Smooth muscle cell of the brain vasculature (primary cell): ENCODE data around the gene DUSP22.

Experiments
- DNase-seq: peaks from one replicate; pipeline ENCODE4 v3.0.0-alpha.2; 2012; ENCODE audit warnings: low read depth, low spot score

Gene DUSP22

DNA sequence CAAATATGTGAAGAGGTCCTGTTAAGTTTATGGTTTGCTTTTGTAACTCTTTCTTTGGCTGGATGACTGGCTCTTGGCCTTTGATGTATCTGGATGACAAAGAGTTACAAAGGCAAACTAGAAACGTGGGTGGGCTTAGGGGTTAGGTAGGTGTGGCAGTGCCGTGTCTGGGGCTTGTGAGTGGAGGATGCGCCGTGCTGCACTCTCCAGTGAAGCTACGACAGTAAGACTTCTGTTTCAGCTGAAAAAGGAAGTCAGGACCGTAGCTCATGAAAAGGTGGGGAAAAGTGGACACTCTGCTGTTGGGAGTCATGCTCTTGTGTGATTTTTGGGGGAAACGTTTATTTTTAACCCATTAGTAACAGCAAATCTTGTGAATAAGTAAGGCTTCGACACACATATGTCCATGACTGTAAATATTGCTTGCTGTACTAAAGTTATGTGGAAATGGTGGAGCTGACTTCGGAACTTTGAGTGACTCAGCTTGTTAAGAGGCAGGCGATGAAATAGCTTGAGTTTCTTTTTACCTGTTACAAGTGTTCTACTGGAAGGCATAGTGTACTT is 45.6 kb downstream of the DUSP22 start:
- DNase-seq, result no peak

DNA sequence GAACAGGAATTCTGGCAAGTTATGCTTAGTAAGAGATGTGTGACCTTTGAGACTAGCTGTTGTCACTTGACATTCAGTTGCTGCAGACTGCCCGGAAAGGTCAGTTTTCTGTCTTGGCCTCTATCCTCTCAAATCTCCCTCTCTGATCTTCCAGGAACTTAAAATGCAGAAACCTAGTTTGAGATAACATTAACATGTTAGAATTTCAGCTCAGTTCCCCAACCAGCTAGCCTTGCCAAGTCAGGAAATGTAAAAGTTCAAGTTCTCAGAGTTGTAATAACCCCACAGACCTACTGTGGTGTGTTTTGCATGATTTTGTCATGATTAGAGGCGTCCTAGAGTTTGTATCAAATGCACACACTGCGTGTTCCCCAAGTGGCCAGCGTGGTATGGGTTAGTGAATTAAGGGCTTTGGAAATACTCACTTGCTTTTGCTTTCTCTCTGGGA is 46.6 kb downstream of the DUSP22 start:
- DNase-seq, result no peak

DNA sequence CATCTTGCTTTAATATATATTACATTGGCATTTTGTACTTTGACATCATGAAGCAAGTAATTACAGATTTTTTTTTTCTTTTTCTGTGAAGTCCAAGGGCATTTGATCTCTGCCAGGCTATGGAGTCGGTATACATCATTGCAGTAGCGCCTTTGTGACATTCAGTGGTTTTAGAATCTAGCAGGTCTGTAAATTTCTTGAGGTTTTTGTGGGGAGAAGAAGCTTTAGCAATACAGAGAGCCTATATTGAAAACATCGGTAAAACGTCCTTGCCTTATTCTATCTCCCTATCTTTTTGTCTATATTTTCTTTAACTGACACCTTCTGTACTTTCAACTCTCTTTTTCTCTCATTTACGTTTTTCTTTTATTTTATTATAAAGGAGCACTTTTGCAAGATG is 47.2 kb downstream of the DUSP22 start:
- DNase-seq, result no peak

DNA sequence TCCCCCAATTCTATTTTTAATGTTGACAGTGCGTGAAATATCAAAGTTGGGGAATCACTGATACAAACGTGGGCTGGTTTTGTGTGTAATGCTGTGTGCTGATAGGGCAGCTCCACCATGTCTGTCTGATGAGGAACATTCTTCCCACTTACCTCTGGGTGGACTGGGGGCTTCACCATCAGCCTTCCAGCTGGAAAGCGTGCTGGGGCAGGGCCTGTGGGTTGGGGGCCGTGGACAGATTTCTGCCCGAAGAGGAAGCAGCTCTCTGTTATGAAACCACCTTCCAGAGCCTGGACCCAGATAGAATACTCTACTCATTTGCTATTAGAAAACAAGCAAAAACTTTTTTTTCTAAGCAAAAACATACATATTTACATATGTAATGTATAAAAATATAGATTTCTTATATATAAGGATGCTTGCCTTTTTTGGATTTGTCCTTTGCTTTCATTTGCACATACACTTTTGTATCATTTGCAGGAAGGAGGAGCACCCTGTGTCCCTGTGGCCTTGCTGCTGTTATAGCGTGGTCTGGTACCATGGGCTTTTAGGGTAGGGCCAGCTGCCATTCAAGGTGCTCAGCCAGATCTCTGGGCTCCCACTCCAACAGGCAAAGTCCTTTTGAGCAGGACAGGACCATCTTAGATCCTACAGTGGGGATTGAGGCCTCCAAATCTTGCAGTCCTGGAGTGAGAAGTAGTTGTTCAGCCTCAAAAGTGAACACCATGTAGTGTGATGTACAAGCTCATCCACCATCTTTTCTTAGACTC is 48.1 kb downstream of the DUSP22 start:
- DNase-seq, result no peak

DNA sequence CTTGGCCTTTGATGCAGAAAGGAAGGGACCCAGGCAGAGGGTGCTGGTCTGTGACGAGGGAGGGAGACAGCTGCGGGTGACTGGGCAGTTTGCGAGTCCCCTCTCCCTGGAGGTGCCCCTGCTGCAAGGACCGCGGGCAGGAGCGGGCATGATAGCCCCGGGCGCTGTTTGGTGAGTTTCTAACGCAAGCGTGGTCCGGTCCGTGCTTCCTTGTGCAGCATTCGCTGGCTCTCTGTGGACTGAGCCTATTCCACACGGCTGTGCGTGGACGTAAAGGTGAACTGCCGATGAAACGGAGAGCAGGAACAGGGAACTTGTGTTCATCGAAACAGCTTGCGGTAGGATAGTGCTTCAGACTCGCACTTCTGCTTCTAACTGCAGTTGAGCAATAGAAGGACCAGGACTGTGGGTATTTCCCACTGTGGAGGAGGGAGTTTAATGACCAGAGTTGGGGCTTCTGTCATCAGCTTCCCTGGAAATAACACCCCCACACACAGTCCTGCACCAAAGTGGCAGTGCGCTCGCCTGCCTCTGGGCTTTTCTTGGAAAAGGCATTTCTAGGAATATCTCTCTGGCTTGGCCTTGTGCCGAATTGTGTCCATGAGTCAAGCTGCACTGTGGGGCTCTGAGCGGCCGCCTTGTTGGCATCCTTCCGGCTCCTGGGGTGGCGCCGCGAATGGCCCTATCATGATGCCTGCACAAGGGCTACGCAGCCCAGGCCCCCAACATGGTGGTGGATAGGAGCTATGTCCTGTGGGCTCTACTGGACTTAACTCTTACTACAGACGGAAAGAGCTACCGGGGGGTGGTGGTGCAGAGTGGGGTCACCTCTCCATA is 48.9 kb downstream of the DUSP22 start:
- DNase-seq, result no peak

DNA sequence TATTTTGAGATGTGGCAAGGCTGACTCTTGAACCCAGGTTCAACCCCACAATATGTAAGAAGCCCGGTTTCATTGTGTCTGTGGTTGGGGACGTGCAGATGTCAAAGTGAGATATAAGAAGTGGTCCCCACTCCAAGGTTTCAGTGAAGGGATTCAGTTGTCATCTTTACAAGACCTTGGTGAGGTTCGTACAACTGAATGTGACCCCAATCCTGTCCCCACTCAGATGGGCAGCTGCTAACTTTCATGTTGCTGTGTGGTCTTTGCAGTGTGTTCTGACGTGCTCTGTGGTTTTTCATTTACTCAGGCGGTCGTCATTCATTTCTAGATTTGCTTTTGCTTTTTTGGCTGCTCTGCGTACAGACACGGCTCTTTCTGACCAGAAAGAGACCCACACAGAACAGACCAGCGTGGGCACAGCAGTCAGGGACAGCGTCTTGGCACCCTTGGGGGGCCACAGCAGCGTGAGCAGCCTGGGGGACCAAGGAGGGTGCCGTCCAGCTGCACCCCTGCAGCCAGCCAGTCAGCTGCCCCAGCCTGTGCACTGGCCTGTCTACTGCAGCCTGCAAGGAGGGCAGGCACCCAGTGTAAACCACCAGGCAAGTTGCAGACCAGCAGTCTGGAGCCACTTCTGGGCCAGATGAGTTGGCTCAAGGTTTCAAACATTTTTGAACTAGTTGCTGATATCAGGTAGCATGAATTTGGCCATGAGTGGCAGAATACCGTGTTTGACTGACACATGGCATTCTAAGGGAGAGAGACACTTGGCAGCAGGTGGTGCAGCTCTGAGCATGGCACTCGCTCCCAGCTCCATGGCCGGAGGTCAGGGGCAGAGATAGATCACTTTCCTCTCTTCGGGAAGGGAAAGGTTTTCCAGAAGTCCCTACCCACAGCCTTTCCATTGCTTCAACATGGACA is 49.9 kb downstream of the DUSP22 start:
- no peak for DNase-seq

DNA sequence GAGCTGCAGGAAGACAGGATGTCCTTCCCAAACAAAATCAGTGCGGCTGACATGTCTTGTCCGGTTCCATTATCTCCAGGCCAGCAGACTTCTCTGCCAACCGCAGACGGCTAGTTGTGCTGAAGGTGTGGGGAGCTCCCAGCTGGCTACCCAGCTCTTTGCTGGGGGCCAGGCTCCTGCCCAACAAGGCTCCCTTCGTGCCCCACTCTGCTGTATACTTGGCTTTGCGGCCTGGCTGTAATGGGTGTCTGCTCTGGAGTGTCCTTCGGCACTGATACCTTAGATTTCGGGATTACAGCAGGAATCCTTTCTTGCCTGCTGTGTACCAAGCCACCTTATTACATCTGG is 50.5 kb downstream of the DUSP22 start:
- no peak for DNase-seq

DNA sequence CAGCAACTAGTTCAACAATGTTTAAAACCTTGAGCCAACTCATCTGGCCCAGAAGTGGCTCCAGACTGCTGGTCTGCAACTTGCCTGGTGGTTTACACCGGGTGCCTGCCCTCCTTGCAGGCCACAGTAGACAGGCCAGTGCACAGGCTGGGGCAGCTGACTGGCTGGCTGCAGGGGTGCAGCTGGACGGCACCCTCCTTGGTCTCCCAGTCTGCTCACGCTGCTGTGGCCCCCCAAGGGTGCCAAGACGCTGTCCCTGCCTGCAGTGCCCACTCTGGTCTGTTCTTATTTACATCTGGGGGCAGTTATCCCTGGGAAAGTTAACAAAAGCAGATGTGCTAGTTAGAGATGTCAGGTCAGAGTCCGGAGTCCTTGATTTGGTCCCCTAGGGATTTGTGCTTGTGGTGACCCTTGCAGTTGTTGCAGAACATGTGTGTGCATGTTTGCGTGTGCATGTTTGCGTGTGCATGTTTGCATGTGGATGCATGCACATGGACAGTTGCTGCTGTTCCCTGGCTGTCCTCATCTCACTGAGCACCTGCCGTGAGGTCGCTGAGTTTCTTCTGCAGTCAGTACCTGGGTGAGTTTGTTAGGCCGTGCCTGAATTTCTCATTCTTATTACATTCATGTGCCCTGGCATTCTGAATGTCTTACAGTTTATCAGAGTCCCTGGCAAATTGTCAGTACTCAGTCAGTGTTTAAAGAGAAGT is 51.1 kb downstream of the DUSP22 start:
- no peak for DNase-seq

DNA sequence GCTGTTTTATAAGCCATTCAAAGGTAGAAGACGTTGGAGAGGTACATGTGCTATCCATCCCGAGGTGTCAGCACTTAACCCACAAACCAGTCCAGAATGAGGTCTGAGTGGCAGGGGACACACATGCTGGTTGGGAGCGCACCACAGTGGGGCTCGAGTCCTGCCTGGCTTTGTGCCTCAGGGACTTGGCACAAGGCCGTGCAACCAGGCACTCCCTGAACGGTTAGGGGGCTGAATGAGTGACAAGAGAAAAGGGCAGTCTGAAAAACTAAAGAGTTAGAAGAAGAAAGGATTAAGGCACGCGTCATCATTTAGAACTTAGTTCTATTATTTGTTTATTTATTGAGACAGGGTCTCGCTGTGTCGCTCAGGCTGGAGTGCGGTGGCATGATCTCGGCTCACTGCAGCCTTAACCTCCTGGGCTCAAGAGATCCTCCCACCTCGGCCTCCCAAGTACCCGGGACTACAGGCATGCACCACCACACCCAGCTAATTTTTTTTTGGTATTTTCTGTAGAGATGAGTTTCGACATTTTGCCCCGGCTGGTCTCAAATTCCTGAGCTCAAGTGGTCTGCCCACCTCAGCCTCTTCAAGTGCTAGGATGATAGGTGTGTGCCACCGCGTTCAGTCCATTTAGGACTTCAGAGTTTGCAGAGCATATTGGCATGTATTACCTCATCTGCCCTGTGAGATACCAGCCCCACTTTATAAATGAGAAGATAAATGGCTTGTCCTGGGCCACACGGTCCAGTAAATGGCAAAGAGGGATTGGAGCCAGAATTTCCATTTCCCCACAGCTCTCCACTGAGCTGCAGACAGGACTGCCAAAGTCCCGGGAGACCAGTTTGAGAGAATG is 51.9 kb downstream of the DUSP22 start:
- DNase-seq, result no peak

DNA sequence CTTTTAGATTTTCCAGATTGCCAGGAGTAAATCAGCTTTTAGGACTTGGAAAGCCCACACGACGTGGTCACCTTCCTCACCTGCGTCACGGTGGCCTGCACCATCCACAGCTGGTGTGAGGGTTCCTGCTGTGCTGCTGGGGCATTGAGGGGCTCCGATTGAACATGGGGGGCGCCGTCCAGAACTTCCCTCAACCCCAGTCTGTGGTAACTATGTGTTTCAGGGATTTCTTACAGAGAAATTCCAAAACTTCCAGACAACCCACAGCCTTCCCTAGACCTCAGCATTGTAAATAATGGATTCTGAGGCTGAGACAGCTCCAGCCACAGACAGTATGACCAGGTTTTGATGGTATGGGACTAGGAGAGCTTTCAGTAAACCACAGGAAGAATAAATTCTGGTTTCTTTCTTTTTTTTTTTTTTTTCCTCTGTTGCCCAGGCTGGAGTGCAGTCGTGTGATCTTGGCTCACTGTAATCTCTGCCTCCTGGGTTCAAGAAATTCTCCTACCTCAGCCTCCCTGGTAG is 52.6 kb downstream of the DUSP22 start:
- no peak for DNase-seq

DNA sequence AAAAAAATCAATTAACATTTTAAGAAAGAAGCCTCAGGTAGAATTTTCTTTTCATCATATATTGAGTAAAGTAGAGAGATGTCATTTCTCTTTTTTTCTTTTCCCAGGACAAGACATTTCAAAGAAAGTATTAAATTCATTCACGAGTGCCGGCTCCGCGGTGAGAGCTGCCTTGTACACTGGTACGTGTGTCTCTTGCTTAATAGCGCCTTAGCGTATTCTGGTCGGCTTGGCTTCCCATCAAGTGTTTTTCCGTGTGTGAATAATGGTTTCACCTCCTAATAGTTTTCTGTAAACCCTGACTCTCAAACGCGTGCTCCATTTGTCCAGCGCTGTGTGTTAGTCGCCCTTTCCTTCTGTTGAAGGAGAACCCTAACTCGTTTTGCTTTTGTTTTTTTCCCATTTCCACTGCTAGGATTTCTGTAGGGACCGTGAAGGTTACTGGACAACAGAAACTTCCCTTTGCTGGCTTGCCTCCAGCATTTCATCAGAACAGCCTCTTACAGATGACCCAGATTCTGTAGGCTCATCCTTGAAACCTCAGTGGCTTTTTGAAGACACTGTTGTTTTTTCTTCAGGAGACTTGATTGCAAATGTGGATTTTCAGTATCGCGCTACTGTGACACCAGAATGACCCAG is 53.6 kb downstream of the DUSP22 start:
- DNase-seq, result no peak

DNA sequence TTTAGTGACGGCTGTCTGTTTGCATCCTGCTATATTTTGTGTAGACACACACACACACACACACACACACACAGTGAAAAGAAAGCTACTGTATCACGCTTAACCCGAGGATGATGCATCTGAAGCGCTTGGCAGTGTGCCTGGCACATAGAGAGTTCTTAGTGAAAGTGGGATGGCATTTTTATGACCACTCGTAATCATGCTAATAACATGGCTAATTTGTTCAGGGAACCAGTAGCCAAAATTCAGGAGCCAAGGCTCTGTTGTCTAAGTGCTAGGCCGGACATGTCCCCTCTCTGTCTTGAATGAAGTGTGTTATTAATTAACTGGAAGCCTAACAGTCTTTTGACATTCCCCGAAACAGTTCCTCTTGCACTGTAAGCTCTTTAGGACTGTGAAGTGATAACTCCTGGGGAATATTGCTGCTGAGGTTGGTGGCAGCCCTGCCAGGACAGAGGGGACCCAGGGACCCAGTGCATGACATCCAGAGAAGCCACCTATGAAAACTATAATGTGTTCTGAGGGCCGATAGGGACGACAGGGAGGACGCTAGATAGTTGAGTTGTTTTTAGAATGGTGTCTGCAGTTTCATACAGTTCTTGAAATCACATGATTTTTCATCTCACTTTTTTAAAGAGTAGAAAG is 54.2 kb downstream of the DUSP22 start:
- no peak for DNase-seq

DNA sequence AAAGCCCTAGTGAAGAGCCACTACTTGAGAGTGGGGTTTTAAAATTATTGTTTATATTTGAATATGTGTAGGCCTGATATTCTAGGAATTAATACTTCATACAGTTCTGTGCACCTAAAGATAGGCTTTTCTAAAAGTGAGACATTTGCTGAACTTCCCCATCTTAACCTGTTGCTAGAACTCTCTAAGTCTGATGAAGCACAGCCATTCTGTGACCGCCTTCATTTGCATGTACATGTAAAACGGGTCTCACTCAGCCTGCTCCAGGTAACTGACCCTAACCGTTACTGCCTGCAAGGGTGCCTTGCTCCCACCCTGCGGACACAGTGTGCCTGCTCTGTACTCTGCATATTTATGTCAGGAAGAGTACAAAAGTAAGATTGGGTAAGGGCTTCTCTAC is 54.9 kb downstream of the DUSP22 start:
- DNase-seq, result no peak

DNA sequence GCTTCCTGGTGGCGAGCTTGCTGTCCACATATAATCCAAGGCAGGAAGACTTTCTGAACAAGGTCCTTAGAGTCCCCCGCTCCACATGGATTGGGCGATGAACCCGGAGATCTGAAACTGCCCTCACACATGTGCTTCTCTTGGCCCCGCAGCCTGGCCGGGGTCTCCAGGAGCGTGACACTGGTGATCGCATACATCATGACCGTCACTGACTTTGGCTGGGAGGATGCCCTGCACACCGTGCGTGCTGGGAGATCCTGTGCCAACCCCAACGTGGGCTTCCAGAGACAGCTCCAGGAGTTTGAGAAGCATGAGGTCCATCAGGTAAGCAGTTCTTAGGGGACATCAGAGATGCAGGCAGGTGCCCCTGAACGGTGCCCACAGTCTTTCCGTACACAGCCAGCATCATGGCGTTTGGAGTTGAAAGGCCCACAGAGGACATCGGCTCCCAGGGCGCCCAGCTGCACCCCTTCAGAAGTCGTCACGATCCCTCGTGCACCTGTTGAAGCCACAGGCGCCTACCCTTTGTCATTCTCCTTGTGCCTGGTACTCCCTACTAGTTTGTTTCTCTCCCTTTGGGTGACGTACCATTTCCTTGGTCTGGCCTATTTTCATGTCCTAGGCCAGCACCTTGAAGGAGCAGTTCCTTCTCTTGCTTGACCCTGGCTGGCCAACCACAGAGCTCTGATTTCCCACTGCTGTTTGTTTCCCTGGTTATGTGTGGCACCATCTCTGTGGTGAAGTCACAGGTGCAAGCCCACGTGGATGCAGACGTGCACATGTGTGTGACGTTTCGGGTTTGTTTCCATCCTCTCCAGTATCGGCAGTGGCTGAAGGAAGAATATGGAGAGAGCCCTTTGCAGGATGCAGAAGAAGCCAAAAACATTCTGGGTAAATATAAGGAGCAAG is 55.9 kb downstream of the DUSP22 start:
- no peak for DNase-seq

DNA sequence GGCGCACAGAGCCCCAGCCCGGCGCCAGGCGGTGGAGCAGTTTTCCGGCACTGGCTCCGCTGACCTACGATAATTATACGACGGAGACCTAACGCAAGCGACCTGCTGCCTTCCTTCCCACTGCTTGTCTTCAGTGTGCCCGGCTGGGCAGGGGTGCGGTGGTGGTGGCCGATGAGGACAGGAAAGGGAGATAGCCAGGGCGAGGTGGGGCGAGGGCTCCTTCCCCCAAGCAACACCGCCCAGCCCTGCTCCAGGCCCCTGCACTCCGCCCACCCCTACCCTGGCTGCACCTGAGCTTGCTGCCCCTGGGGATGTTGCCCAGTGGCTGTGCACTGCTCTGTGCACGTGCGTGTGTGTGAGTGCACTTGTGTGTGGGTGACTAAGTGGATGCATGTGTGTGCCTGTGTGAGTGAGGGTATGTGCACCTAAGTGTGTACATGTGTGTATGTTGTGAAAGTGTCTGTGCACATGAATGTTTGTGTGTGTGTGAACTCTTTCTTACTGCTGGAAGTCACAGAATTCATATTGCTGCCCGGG is 56.6 kb downstream of the DUSP22 start:
- DNase-seq, result no peak

DNA sequence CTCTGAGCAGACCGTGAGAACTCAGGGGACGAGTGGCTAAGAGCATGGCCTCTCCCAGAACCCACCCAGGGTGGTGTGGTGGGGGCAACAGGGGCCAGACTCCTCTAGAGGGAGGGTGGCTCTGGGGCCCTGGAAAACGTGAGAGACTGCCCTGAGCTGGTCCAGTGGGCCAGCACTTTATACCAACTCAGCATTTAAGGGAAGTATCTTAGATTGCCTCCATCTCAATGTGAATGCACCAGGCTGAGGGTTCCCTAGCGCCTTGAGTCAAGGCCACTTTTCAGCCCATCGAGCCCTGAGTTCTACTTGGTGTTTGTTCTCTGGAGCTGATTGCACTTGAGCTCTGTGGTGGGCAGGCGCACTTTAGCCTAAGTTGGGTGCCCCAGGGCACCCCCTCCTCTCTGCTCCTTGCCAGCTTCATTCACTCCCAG is 57.2 kb downstream of the DUSP22 start:
- DNase-seq, result no peak

DNA sequence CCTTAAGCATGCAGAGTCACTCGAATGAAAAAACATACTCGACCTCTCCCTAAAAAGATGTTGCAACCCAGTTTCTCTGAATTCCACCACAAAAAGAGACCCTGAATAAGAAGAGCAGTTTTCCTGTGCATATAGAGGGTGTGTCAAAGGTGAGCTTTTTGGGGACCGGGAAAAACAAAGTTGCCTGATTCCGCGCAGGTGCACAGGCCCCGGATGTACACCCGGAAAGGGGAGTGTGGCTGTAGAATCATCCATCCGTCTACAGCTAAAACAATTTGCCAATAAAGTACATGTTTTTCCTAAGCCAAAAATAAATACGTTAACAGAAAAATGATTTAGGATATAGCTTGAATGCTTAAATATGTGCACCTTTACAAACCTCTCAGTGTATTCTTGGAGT is 58.1 kb downstream of the DUSP22 start:
- no peak for DNase-seq
